Hepatocyte (in vitro differentiated cells): ENCODE measurements around the gene MYH6.
"Not testable (repeated sequence)": the region's sequence is repeated elsewhere in the genome, so short reads cannot be mapped to it uniquely, and the experiment has no call there.

ENCODE experiments used
- EZH2 ChIP-seq: fragments of 200-600 bp; sonication (generic); IDR thresholded peaks from 2 replicates; pipeline ENCODE4 v1.6.1; 2016; ENCODE audit warnings: antibody characterized with exemption, mild to moderate bottlenecking, borderline replicate concordance
- EZH2phosphoT487 ChIP-seq: fragments of 200-600 bp; sonication (generic); IDR thresholded peaks from one replicate; pipeline ENCODE4 v1.6.1; 2018; ENCODE audit warnings: antibody characterized with exemption, mild to moderate bottlenecking, low read depth, moderate library complexity; ENCODE audit not compliant: unreplicated experiment, severe bottlenecking
- TF ChIP-seq, protein P1 (sequence below): fragments of 200-600 bp; sonication (generic); IDR thresholded peaks from 2 replicates; pipeline ENCODE4 v1.5.1; 2016; ENCODE audit warnings: antibody characterized with exemption, mild to moderate bottlenecking; ENCODE audit not compliant: poor library complexity

DNA sequence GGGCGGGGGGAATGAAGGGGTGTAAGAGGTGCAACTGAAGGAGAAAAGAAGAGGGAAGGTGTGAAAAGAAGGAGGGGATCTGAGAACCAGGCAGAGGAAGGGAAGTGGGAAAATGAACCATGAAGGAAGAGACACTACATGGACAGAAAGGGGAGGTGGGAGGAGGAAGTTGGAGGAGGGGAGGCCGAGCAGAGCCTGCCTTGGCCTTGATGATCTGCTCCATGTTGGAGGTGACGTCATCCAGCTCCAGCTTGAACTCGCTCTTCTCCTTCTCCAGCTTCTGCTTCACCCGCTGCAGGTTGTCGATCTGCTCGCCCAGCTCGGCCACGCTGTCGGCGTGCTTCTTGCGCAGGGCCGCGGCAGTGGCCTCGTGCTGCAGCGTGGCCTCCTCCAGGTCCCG, 11.6 kb upstream of the MYH6 start:
- not testable (repeated sequence) for TF ChIP-seq EZH2phosphoT487, EZH2
- TF ChIP-seq, protein P1, sequence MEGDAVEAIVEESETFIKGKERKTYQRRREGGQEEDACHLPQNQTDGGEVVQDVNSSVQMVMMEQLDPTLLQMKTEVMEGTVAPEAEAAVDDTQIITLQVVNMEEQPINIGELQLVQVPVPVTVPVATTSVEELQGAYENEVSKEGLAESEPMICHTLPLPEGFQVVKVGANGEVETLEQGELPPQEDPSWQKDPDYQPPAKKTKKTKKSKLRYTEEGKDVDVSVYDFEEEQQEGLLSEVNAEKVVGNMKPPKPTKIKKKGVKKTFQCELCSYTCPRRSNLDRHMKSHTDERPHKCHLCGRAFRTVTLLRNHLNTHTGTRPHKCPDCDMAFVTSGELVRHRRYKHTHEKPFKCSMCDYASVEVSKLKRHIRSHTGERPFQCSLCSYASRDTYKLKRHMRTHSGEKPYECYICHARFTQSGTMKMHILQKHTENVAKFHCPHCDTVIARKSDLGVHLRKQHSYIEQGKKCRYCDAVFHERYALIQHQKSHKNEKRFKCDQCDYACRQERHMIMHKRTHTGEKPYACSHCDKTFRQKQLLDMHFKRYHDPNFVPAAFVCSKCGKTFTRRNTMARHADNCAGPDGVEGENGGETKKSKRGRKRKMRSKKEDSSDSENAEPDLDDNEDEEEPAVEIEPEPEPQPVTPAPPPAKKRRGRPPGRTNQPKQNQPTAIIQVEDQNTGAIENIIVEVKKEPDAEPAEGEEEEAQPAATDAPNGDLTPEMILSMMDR = not testable (repeated sequence)
